ENCODE data around the gene P2RX7.
"Not testable (repeated sequence)": the region's sequence is repeated elsewhere in the genome, so short reads cannot be mapped to it uniquely, and the experiment has no call there.

Gene P2RX7

DNA sequence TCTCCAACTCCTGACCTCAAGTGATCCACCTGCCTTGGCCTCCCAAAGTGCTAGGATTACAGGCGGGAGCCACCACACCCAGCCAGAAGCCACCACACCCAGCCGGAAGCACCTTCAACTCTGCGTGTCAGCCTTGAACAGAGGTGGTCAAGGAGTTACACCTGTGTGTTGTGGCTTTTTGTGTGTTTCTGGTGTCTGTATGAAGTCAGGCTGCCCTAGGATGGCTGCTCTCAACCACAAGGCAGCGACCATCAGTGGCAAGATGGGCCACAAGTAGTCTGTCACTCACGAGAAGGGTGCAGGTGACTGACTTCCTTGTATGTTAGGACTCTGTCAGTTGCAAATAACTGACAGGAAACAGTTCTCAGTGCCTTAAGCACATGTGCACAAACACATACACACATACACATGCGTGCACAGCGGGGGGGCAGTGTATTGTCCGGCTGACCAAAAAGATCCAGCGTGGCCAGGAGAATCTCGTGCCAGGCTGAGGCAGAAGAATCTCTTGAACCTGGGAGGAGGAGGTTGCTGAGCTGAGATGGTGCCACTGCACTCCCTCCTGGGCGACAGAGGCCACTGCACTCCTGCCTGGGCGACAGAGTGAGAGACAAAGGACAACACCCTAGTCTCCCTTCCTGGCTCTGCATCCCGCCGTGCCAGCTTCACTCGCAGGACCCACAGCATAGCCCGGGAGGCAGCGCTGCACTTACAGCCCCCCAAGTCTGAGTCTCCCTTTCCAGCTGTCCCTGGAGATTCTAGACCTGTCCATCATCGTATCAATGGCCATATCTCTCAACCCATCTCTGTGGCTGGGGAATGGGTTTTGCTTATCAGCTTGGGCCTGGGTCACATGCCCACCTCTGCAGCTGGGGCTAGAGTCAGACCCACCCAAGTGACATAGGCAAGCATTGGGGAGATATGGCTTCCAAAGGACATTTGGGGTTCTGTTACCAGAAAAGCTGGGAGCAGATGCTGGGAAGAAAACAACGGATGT lies 90.9 kb downstream of the P2RX7 start:
- H3K4me1 ChIP-seq (ENCODE audit: low read depth, poor library complexity, severe bottlenecking), result peaks cover 15% of the 10 kb centered on the region
- no peaks in the 10 kb centered on the region for H3K79me2 ChIP-seq (ENCODE audit: insufficient read depth, low read depth)
- no peaks in the 10 kb centered on the region for H3K27me3 ChIP-seq (ENCODE audit: insufficient read depth, low read depth)
- TF ChIP-seq, protein P1, sequence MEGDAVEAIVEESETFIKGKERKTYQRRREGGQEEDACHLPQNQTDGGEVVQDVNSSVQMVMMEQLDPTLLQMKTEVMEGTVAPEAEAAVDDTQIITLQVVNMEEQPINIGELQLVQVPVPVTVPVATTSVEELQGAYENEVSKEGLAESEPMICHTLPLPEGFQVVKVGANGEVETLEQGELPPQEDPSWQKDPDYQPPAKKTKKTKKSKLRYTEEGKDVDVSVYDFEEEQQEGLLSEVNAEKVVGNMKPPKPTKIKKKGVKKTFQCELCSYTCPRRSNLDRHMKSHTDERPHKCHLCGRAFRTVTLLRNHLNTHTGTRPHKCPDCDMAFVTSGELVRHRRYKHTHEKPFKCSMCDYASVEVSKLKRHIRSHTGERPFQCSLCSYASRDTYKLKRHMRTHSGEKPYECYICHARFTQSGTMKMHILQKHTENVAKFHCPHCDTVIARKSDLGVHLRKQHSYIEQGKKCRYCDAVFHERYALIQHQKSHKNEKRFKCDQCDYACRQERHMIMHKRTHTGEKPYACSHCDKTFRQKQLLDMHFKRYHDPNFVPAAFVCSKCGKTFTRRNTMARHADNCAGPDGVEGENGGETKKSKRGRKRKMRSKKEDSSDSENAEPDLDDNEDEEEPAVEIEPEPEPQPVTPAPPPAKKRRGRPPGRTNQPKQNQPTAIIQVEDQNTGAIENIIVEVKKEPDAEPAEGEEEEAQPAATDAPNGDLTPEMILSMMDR (conservative IDR thresholded peaks at IDR 0.05; ENCODE audit: low read depth, low read length), result no peak
- H3K27ac ChIP-seq, result no peak overlapping the region
- H3K9ac ChIP-seq, result no peak overlapping the region
- H3K4me3 ChIP-seq (IDR thresholded peaks at IDR 0.05; ENCODE audit: insufficient read depth, low read depth, low read length), result no peak overlapping the region
- no peak overlapping the region for H2AFZ ChIP-seq (ENCODE audit: low read depth)
- H3K36me3 ChIP-seq (ENCODE audit: insufficient read depth), result no peaks in the 10 kb centered on the region
- no peaks in the 10 kb centered on the region for H4K20me1 ChIP-seq (ENCODE audit: insufficient read depth)
- no peak overlapping the region for H3K4me2 ChIP-seq

DNA sequence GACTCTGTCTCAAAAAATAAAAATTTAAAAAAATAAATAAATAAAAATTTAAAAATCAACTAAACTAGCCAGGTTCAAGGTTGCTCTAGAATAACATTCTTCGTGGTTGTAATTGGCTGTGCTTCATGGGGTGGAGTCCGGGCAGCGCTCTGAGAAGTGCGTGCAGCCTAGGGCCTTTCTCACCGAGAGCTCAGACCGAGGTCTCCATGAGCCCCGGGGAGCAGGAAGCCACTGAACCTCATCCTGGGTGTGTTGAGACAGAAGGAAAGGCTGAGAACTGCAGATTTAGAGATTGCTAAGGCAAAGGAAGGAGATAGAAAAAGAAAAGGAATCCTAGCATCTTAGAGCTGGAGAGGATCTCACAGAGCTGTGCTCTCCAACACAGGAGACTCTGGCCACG lies 91.9 kb downstream of the P2RX7 start:
- Histone ChIP-seq H3K4me1 (ENCODE audit: low read depth, poor library complexity, severe bottlenecking) (peaks cover 15% of the 10 kb centered on the region), H3K79me2 (ENCODE audit: insufficient read depth, low read depth) (no peaks in the 10 kb centered on the region), H3K4me3 (IDR thresholded peaks at IDR 0.05; ENCODE audit: insufficient read depth, low read depth, low read length) (no peak overlapping the region), H3K27me3 (ENCODE audit: insufficient read depth, low read depth) (no peaks in the 10 kb centered on the region), H3K27ac (no peak overlapping the region), H3K36me3 (ENCODE audit: insufficient read depth) (no peaks in the 10 kb centered on the region), H3K9ac (no peak overlapping the region), H3K4me2 (no peak overlapping the region), H4K20me1 (ENCODE audit: insufficient read depth) (no peaks in the 10 kb centered on the region), H2AFZ (ENCODE audit: low read depth) (no peak overlapping the region)
- TF ChIP-seq, protein P1 (conservative IDR thresholded peaks at IDR 0.05; ENCODE audit: low read depth, low read length), result no peak

DNA sequence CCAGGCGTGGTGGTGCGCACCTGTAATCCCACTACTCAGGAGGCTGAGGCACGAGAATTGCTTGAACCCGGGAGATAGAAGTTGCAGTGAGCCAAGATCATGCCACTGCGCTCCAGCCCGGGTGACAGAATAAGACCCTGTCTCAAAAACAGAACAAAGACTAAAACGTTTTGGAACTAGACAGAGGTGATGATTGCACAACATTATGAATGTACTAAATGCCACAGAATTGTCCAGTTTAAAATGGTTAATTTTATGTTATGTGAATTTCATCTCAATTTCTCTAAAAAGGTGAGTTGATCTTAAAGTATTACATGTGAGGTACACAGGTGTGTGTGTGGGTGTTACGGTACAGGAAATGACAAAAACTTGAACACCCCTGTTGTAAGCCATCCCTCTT lies 93.7 kb downstream of the P2RX7 start:
- no peak overlapping the region for H3K4me3 ChIP-seq (IDR thresholded peaks at IDR 0.05; ENCODE audit: insufficient read depth, low read depth, low read length)
- peaks cover 15% of the 10 kb centered on the region for H3K4me1 ChIP-seq (ENCODE audit: low read depth, poor library complexity, severe bottlenecking)
- no peak overlapping the region for H2AFZ ChIP-seq (ENCODE audit: low read depth)
- H3K4me2 ChIP-seq, result no peak overlapping the region
- H3K27me3 ChIP-seq (ENCODE audit: insufficient read depth, low read depth), result no peaks in the 10 kb centered on the region
- H3K9ac ChIP-seq, result no peak overlapping the region
- TF ChIP-seq, protein P1 (conservative IDR thresholded peaks at IDR 0.05; ENCODE audit: low read depth, low read length), result no peak
- no peak overlapping the region; the same call in 1 of the 2 replicates for H3K27ac ChIP-seq
- no peaks in the 10 kb centered on the region for H3K79me2 ChIP-seq (ENCODE audit: insufficient read depth, low read depth)
- H3K36me3 ChIP-seq (ENCODE audit: insufficient read depth), result no peaks in the 10 kb centered on the region
- H4K20me1 ChIP-seq (ENCODE audit: insufficient read depth), result no peaks in the 10 kb centered on the region

DNA sequence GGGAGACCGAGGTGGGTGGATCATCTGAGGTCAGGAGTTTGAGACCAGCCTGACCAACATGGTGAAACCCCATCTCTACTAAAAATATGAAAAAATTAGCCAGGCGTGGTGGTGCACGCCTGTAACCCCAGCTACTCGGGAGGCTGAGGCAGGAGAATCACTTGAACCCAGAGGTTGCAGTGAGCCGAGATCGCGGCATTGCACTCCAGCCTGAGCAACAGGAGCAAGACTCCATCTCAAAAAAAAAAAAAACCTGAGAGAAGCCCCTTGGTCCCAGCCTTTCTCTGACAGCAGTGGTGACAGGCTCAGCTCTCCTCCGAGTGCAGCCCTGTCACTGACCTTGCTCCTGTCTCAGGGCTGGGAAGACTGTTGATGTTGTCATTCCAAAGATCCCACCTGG lies 94.2 kb downstream of the P2RX7 start:
- H3K4me3 ChIP-seq (IDR thresholded peaks at IDR 0.05; ENCODE audit: insufficient read depth, low read depth, low read length); H3K4me2 ChIP-seq: not testable (repeated sequence)
- H3K9ac ChIP-seq, result peak overlapping the region; percentile 19; the same call in 1 of the 2 replicates

DNA sequence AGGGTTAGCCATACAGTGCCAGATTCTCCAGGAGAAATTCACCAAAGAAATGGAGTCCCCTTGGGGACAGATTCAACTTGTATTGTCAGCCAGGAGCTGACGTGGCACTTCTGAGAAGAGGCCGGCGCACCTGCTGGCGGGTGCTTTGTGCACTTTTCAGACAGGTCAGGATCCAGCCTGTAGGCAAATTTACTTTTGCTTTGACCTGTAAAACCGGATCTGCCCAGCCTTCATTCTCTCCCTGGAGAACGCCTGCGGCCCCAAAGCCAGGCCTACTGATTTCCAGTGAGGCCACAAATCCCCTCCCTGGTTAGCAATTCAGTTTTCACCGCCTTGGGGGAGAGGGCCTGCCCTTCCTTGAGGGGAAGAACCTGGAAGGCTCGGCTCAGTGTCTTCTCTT lies 94.6 kb downstream of the P2RX7 start:
- TF ChIP-seq, protein P1 (conservative IDR thresholded peaks at IDR 0.05; ENCODE audit: low read depth, low read length), result no peak
- Histone ChIP-seq H3K36me3 (ENCODE audit: insufficient read depth) (no peaks in the 10 kb centered on the region), H3K27me3 (ENCODE audit: insufficient read depth, low read depth) (no peaks in the 10 kb centered on the region), H2AFZ (ENCODE audit: low read depth) (no peak overlapping the region), H3K4me1 (ENCODE audit: low read depth, poor library complexity, severe bottlenecking) (peaks cover 15% of the 10 kb centered on the region), H3K9ac (peak overlapping the region; percentile 19; the same call in 1 of the 2 replicates), H3K4me3 (IDR thresholded peaks at IDR 0.05; ENCODE audit: insufficient read depth, low read depth, low read length) (no peak overlapping the region), H3K4me2 (no peak overlapping the region), H4K20me1 (ENCODE audit: insufficient read depth) (no peaks in the 10 kb centered on the region), H3K27ac (peak overlapping the region; percentile 62), H3K79me2 (ENCODE audit: insufficient read depth, low read depth) (no peaks in the 10 kb centered on the region)

More for the DNA sequence above, 94.2 kb downstream of the P2RX7 start:
- not testable (repeated sequence) for H3K36me3 ChIP-seq (ENCODE audit: insufficient read depth); H3K79me2 ChIP-seq (ENCODE audit: insufficient read depth, low read depth); H4K20me1 ChIP-seq (ENCODE audit: insufficient read depth); H3K27me3 ChIP-seq (ENCODE audit: insufficient read depth, low read depth); H2AFZ ChIP-seq (ENCODE audit: low read depth)
- Histone ChIP-seq H3K4me1 (ENCODE audit: low read depth, poor library complexity, severe bottlenecking) (peaks cover 15% of the 10 kb centered on the region), H3K27ac (peak overlapping the region; percentile 62)
